ENCODE measurements around the gene SLC29A3. TPM values are rescaled to one million over a fixed set of nuclear protein-coding genes. Genes with fewer than 3 reads are reported as not detected.

The SLC29A3 gene
- total RNA-seq, 1 experiment from 2014 or later: 9.2 TPM

GRCh38 chr10:71326464-71326881, 7.4 kb downstream of the SLC29A3 start:
- no peaks in the 10 kb centered on the region for H3K27me3 ChIP-seq (ENCODE audit: insufficient read depth, low read length)
- DNase-seq: no peak
- H3K56ac ChIP-seq (ENCODE audit: insufficient read length, low read depth, low read length): no peak overlapping the region
- H3K18ac ChIP-seq (ENCODE audit: insufficient read length, low read depth, low read length): no peak overlapping the region
- H2BK20ac ChIP-seq (ENCODE audit: low read depth, low read length, poor library complexity, severe bottlenecking): no peak overlapping the region
- no peak overlapping the region for H3T11ph ChIP-seq (ENCODE audit: low read length)
- Mint-ChIP-seq H3K4me1 (no peaks in the 10 kb centered on the region), H3K27ac (no peak overlapping the region; a peak in 1 of 7 replicates), H3K36me3 (ENCODE audit: insufficient read depth in 1 of 3, low read depth in 3 of 3) (peaks cover 13 to 36% (median 24%) of the 10 kb centered on the region in 3 experiments; a peak in 6 of 7 replicates), H3K27me3 (ENCODE audit: low read depth) (no peaks in the 10 kb centered on the region), H3K9me3 (no peaks in the 10 kb centered on the region), H3K4me3 (no peak overlapping the region)
- WGBS (ENCODE audit: extremely low coverage, insufficient read length, low lambda C conversion rate): no CpG with 5 or more reads among the region's 16 CpGs
- no peak overlapping the region for H3K9ac ChIP-seq (ENCODE audit: extremely low read depth, insufficient read length, low read length)
- H2BK15ac ChIP-seq (ENCODE audit: low read depth, low read length): no peak overlapping the region
- no peak overlapping the region for H2AFZ ChIP-seq (ENCODE audit: low read length)
- H3K9me3 ChIP-seq (ENCODE audit: control insufficient read depth, low read depth, low read length): no peaks in the 10 kb centered on the region
- H2AK5ac ChIP-seq (ENCODE audit: insufficient read length, low read length): no peak overlapping the region
- no peak overlapping the region for H3K27ac ChIP-seq (ENCODE audit: insufficient read length, low read depth, low read length)
- H4K5ac ChIP-seq (ENCODE audit: insufficient read length, low read depth, low read length): no peak overlapping the region
- H3K4me1 ChIP-seq (ENCODE audit: insufficient read depth, low read length): no peaks in the 10 kb centered on the region
- H3K4ac ChIP-seq (ENCODE audit: low read depth, low read length): no peak overlapping the region
- H4K8ac ChIP-seq (replicated peaks; ENCODE audit: insufficient read length, low read depth, low read length): no peak overlapping the region
- no peak overlapping the region for H2BK5ac ChIP-seq (ENCODE audit: insufficient read length, low read length)
- H3K23ac ChIP-seq (ENCODE audit: insufficient read length, low read depth, low read length): no peak overlapping the region
- no peak overlapping the region for H3K4me2 ChIP-seq (ENCODE audit: insufficient read depth, insufficient read length, low read length)
- H3K79me1 ChIP-seq (ENCODE audit: insufficient read depth, low read depth, low read length, poor library complexity, severe bottlenecking): no peaks in the 10 kb centered on the region
- no peak overlapping the region for H3K14ac ChIP-seq (ENCODE audit: insufficient read depth, low read length)
- no peak overlapping the region for H2BK120ac ChIP-seq (ENCODE audit: low read depth, low read length, poor library complexity, severe bottlenecking)
- H3K23me2 ChIP-seq (ENCODE audit: insufficient read length, low read depth, low read length, poor library complexity, severe bottlenecking): no peaks in the 10 kb centered on the region
- no peak overlapping the region for H2BK12ac ChIP-seq (ENCODE audit: insufficient read length, low read depth, low read length)
- no peaks in the 10 kb centered on the region for H4K20me1 ChIP-seq (ENCODE audit: control insufficient read depth, insufficient read depth, insufficient read length)
- H4K91ac ChIP-seq (ENCODE audit: insufficient read length, low read depth, low read length): no peak overlapping the region
- TF ChIP-seq, protein P1, sequence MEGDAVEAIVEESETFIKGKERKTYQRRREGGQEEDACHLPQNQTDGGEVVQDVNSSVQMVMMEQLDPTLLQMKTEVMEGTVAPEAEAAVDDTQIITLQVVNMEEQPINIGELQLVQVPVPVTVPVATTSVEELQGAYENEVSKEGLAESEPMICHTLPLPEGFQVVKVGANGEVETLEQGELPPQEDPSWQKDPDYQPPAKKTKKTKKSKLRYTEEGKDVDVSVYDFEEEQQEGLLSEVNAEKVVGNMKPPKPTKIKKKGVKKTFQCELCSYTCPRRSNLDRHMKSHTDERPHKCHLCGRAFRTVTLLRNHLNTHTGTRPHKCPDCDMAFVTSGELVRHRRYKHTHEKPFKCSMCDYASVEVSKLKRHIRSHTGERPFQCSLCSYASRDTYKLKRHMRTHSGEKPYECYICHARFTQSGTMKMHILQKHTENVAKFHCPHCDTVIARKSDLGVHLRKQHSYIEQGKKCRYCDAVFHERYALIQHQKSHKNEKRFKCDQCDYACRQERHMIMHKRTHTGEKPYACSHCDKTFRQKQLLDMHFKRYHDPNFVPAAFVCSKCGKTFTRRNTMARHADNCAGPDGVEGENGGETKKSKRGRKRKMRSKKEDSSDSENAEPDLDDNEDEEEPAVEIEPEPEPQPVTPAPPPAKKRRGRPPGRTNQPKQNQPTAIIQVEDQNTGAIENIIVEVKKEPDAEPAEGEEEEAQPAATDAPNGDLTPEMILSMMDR (conservative IDR thresholded peaks at IDR 0.05): no peak
- H3K79me2 ChIP-seq (ENCODE audit: insufficient read depth, low read length): no peaks in the 10 kb centered on the region

Data from H9 (cell line).